ENCODE data around the gene FADS2.

FADS2 gene

DNA sequence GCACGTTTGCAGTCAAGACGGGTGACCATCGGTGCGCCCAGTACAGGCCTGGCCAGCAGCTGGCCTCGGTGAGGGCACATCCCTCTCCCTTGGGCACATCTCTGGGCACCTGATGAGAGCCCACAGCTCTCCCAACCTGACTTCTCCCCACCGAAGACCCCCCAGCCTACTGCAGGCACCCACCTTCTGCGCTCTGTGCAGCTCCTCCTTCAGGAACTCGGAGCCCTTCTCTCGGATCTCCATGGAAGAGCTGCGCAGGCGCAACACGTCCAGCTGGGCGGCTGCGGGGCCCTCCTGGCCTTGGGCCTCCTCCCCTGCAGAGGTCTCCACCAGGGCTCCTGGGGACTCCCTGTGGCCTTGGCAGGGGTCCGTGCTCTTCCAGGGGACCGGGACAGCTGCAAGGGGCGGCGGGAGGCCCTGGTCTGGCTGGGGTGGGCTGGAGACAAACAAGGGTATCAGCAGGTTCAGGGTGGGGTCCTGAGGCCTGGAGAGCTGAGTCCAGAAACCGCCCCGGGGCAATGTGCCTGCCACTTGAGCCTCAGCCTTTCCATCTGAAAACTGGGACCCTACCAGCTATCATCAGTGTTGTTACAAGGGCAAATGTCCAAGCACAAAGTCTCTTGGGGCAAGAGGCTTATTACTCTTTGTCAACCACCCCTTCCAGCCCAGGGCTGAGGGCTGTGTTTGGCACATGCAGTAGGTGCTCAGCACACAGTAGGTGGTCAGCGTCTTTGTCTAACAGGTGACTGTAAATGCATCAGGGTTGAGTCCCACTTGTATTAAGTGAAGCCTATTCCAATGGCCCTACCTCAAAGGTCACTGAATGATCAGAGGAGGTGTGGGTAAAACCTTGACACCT, 80.0 kb downstream of the FADS2 start:
- no peak for DNase-seq

DNA sequence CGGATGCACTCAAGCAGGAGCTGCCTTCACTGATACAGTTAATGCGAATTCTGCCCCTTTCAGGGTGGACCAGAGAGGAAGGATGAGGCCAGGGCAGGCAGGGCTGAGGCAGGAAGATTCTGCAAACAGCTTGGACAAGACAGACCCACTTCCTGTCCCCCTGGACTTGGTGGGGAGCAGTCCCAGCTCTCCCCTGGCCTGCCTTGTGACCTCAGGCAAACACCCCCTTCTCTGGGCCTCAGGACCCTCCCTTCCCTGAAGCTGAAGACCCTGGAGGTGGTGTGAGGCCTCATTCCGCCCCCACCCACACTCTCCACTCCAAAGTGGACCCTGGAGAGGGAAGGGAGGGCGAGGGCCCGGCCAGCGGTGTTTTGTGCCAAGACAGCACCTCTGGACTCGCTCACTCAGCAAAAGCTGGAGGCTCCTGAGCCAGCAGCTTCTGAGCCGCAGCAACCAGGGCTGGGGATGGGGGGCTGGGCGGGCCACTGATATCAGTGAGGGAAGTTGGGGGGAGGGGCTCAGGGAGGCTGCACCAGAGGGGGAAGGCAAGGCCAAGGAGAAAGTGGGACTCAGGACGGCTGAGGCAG, 80.7 kb downstream of the FADS2 start:
- peak; percentile 69 for DNase-seq

DNA sequence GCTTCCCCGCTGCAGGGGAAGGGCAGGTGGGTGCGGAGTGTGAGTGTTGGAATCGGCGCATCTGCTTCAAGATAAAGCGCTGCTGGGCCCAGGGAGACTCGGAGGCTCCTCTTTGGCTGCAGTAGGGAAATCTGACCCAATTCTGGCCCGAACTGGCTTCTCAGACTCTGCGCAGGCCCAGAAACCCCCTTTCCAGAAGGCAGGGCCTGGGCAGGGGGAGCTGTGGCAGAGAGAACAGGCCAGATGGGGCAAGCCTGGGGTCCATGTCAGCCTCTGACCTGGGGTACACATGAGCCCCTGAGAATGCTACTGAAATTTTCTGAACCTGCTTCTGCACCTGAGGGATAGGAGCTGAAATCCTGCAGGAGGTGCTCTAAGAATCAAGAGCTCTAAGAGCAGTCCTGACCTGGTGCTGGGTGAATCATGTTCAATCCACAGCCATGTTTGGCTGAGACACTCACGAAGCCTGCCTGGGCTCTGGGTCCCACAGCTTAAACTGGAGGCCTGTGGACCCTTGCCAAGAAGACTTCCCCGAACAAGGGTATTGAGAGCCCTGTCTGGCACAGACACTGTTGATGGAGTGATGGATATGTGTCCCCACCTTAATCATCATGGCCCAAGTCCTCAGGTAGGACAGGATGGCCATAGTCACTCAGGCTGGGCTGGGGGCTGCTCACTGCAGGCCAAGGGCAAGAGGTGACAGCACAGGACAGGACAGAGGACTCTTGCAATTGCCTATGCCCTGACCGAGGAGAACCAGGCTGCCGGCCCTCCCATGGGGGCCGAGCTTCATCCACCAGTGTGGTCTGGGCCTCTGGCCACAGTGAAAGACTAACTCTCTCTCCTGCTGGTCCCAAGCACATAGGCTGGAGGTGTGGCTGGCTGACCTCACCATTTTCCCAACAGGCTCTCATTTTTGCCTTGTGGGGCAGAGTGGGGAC, 82.4 kb downstream of the FADS2 start:
- DNase-seq: peak; percentile 73

DNA sequence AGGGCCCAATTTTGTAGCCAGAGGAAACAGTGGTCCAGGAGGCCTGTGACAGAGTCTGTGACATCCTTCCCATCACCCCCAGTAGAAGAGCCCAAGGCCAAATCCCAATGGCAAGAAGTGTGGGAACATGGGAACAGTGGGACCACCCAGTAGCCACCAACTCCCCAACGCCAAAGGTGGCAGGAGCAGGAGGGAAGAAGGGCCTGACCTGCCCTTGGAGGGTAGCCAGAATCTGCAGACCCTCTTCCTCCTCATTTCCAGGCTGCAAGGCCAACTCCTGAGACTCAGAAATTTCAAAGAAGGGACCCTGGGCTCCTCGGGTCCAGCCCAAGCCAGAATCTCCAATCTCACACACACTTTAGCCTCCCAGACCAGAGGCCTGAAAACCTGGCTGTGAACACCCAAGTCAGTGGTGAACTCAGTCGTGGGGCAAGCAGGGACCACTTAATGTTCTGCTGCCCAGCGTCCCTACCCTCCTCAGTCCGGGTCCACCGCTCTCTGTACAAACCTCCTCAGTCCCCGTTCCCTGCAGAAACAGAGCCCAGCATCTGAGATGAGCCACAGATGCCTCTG, 83.1 kb downstream of the FADS2 start:
- DNase-seq: peak; percentile 38

DNA sequence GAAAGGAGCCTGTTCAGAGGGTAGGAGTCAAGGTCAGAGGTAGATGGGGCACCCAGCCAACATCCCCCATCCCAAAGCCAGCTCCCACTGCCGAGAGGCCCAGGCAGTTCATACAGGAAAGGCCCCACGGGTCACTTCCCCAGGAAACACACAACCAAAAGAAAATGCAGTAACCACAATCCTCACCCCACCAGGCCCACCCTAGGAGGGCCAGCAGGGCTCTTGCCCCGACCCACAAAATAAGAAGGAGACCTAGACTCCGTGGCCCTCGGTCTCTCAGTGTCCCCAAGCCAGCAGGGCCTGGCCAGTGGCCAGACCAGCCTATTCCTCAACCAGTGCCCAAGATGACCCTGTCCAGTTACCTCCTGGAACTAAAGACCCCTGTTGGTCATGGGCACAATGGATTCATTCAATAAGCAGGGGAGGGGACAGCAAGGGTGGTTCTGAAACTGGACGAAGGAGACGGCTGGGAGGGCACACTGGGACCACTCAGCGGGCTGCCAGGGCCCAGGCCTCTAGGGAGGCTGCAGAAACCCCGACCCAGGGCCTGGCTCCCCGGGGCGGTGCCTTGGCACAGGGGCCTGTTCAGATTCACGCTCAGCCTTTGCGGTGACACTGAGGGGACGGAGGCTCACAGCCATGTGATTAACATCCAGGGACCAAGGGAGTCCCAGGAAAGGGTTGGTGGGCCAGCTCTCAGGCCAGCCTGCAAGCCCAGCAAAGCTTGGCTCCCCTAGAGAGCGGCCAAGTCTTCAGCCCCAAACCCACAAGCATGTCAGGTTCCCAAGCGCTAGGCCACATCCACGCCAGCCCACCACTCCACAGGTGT, 83.8 kb downstream of the FADS2 start:
- DNase-seq: peak; percentile 40

DNA sequence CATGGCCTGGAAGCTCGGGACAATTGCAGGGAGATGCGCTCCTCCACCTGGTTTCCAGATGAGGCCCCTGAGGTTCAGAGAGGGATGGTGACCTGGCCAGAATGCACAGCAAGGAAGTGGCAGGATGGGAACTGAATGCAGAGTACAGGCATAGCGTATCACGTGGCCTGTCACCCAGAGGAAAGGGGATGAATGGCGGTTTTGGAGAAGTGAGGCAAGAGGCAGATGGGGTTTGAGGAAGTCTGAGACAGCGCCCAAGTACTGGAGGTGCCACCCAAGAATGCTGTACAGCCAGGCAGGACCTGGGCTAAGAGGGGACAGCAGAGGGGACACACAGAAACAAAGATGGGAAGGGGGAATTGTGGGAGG, 84.4 kb downstream of the FADS2 start:
- peak; percentile 39 for DNase-seq

DNA sequence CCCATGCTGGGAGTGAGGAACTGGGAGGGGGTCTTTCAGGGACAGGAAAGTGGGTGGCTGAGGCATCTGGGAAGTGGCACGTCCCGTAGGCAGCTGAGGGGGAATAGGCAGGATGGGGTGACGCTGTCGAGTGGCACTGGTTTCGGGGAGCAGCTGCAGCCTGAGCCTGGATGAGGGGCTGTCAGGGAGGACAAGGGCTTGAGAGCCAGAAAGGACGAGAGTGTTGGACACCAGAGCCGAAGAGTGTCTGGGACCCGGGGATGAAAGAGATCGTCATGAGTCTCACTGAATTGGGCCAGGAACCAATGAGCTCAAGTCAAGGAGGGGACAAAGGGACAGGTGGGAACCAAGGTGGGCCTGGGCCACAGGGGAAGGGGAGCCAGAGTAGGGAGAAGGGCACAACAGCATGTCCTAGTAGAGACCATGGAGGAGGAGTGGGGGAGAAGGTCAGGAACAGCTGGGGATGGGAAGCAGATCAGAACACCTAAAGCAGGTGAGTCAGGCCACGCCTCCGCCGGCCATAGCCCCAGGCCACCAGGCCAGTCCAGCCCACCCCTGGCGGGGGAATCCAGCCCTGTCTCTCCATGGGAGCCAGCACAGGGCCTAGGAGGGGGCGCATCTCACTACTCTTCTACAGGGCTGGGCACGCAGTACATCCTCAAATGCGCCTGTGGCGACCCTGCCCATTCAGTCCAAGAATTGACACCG, 85.0 kb downstream of the FADS2 start:
- peak; percentile 35 for DNase-seq

DNA sequence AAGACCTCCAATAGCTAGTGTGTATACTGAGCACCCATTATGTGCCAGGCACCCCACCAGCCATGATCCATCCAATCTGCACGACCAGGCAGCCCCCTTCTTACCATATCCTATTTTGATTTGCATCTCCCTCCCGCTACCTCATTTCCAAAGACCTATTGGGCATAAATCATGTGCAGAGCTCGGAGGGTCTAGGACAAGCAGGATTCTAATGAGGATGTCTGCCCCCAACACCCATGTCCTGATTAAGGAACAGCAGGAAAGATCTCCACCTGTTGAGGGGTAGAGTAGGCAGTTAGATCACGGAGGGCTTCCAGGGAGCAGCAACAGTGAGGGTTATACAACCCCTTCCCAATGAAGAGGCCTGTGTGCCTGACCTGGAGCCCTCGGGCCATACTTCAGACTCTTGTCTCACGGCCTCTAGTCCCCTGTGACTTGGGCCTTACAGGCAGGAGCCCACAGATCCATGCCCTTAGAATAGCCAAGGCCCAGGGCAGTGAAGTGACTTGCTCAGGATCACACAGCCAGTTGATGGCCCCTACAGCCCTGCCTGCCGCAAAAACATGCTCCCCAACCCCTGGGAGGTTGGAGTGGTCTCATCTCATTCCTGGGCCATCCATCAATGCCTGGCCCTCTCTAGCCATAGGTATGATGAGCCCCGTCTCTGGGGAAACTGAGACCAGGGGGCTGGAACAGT, 85.7 kb downstream of the FADS2 start:
- peak; percentile 28 for DNase-seq

DNA sequence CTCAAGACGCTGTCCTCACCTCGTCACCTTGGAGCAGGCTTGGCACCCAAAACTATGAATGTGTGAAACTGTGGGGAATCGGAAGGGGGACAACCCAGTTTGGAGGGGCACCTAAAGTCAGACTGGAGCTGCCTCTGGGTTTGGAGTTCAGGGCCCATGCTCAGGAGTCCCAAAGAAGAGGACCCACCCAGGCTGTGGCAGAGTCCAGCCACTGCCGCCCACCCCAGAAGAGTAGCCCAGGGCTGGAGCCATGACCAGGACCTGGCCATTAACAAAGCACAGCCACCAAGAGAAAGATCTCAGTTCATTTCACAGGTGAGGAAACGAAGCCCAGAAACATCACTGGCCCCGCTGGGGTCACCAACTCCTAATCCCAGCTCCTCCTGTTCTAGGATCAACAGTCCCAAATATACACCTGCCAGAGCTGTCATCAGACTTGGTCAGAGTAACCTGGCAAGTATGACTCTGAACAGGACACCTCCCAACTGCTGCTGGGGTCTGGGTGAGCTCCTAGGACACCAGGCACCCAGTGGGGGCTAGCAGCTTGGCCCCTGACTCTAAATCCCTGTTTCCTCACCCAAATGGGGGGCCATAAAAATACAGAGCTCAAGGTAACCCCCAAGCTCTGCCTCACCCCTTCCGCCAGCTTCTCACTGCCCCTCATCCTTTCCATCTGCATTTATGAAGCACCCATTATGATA, 86.5 kb downstream of the FADS2 start:
- peak; percentile 32 for DNase-seq

DNA sequence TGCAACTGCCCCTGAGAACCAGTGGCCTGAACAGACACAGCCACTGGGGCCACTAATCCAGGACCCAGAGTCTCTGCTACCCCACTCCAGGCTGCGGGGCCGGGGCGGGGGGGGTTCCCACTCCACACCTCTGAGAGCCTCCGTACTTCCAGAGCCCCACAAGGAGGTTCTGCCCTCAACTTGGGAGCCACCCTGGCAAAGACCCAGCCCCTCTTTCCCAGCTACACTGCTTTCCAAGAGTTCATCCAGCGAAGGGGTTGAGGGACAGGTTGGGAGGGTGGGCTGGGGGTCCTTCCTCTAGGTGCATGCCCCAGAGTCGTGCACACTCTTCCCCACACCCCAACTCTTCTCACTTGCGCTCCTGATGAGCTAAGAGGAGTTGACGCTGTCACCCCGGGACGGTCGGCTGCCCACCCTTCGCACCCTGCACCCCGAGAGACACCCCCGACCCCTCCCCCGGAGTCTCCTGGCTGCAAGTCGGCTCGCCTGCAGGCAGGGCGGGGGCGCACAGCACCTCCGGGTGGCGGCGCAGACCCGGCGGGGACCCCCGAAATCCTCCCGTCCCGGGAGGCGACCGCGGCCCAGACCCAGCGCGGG, 88.7 kb downstream of the FADS2 start:
- peak; percentile 54 for DNase-seq

Data from right forelimb (tissue), 1 donor.